Activated T-cell treated with anti-CD3 and anti-CD28 coated beads, Interleukin-2, amount 50 U/mL, for 1 hour (primary cell): ENCODE results near the gene DGKQ.

Experiments used
- DNase-seq: peaks from one replicate; pipeline ENCODE4 v3.0.0-alpha.2; 2020

DGKQ gene

DNA sequence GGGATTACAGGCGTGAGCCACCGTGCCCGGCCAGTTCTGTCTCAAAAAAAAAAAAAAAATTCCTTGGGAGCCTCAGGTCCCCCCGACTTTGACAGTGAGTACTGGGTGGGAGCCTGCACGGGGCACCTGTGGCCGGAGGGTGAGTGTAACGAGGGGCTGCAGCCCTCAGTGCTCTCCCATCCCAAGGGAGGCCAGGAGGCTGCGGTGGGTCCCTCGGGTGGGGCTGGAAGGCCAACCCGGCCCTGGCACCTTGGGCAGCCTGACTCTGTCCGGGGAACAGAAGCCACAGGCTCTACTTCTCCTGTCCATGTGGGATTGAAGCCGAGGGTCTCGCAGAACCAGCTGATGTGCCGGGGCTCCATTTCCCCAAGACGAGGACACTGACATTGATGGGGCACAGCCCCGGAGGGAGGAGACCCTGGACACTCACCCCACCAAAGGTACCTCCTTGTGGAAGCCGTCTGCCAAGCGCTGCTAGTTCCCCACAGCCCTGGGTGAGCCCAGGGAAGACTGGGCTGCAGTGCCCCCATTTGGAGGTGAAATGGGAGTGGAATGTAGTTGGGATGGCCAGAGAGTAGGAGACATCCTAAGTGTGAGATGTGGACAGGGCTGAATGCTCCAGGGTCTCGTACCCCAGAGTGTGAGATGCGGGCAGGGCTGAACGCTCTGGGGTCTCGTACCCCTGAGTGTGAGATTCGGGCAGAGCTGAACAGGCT, 22.1 kb upstream of the DGKQ start:
- no peak for DNase-seq

DNA sequence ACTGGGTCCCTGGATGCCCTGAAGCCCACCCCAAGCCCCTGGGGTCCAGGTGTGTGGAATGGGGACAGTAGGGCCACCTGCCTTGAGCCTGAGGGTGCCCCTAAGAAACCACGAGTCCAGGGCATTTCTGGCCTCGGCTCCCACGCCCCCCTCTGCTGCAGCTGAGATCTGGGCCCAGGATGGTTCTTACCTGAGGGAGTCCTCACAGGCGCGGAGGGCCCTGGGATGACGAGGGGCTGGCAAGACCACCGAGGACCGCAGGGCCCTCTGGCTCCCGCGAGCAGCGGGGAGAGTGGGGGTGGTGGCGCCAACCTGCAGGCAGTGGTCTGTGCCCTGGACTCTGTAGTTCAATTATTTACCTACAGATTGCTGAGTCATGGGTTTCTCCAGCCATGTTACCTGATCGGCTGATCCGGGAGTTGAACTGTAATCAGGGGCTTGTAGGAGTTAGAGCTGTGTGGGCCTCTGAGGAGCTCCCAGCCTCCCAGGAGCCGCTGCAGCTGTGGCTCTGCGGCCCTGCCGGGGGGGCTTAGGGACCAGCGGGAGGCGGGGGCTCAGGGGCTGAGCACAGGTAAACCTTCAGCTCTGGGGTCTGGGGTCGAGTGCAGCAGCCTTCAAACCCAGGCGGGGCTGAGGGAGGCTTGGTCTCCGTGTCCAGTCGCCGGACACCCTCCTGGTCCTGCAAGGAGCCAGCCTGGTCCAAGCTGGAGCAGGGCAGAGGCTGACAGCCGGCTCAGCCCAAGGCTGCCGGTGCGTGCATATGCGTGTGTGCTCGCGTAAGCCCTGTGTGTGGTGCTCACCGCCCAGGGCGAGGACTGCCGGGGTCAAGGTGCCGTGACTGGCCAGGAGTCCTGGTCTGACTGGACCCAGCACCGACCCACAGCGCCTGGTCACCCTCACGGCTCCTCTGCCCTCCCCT, 20.0 kb upstream of the DGKQ start, which contains the start of gene SLC26A1:
Gene SLC26A1, minus strand, starts transcription at position 294 of the 919 bp plus-strand sequence. CDS start 1,701 bp downstream, outside the sequence.
- no peak for DNase-seq

DNA sequence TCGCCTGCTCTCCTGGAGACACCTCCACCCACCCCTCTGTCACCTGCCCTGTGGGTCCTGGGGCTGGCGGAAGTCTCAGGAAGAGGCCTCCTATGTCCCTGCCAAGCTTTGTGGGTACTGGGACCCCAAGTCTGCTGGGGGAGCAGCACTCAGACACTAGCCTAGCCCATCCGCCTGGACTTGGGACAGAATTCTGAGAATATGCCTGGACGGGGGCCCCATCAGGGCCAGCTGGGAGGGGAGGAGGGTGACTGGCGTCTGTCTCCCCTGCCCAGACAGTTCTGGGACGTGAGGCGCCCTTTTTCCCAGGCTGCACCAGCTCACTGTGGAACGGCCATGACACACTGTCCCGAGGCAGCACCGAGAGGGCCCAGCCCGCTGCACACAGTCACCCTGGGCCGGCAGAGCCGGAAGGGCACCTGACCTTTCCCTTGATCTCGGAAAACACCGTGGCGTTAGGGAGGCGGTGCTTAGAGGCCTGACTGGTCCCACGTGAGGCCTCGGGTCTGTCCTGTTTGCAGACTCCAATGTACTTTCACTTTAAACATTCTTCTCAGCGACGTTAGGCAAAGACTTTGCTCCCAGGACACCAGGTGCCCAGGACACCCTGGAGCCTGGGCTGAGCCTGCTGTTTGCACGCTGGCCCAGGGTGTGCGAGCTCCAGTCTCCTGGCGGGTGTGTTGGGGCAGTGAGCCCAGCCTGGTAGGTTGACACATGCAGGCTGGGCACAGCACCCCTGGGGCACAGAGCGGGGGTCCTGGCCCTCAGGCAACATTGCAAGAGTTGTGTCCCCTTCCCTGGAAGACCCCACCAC, 19.1 kb upstream of the DGKQ start:
- no peak for DNase-seq

DNA sequence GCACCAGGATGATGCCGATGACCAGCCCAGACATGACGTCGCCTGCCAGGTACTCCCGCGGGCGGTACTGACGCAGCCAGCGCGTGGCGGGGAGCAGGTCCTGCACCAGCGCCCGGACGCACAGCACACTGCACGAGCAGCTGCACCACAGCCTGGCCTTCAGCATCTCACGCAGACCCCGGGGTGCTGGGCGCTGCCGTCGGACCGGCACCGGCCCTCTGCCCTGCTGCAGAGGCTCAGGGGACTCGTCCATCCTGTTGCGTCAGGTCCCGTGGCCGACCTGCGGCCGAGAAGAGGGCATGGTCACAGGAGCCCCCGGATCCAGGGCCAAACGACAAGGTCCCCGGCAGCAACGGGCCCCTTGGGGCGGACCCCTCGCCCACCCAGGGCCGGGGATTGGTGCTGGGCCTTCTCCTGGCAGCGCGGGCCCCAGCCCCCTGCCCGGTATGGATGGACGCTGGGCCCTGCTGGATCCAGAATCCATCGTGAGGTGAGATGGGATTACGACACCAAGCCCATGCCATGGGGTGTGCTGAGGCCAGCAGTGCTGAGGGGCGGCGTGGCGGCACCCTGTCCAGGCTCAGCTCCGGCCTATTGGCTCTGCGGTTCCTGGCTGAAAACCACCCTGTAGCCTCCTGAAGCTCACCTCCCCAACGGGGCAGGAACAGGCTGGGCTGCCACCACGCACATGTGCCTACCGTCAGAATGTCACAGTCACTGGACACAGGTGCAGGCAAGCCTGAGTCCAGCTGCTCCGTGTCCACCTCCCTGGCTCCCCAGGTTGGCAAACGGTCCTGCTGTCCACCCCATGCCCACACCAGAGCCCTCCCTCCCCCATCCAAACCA, 18.3 kb upstream of the DGKQ start:
- no peak for DNase-seq

DNA sequence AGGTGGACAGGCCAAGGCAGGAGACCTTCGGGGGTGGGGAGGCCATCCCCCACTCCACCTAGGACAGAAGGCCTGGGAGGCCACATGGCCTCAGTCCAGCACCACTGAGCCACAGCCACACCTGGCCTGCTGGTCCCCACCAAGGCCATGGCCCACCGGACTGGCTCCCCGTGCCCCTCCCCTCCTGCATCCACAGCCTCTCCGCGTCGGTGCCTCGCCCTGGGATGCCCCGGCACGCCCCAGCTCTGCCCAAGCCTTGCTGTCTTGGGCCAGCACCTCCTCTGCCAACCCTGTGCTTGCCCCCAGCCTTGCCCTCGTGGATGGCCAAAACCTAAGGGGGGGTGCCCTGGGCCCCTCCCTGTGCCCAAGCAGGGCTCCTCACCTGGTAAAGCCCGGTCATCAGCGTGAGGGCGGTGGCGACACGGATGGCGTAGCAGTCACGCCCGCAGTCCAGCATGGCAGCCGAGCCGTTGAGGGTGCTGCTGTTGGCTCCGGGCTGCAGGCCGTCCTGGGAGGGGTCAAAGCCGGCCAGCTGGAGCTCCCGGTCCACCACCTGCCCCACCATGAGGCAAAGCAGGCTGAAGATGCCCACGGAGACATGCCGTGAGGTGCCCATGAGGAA, 17.5 kb upstream of the DGKQ start:
- no peak for DNase-seq

DNA sequence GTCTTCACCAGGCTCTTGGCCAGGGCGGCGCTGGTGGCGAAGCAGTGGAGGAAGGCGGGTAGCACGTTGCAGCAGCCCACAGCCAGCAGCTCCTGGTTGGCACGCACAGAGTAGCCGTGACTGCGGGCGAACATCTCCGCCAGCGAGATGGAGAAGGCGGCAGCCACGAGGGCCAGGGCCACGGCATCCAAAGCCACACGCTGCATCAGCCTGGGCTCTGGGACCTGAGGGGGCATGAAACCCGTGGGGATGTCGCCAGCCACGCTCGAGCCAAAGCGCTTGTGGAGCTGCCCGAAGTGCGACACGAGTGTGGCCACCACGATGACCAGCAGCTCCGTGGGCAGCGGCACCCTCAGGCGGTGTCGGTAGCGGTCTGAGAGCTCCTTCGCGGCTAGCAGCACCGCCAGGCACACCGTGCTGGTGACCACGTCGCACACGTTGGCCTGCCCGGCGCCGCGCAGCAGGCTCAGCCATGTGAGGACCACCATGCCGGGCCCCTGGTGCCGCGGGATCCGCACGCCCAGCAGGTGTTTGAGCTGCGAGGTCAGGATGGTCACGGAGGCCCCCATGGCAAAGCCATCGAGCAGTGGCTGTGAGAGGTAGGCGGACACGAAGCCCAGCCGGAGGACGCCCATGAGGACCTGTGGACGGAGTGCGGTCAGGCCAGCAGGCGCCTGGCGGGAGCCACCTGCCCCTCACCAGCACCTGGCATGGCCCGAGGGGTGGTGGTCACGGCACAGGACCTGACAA, 16.5 kb upstream of the DGKQ start:
- no peak for DNase-seq

DNA sequence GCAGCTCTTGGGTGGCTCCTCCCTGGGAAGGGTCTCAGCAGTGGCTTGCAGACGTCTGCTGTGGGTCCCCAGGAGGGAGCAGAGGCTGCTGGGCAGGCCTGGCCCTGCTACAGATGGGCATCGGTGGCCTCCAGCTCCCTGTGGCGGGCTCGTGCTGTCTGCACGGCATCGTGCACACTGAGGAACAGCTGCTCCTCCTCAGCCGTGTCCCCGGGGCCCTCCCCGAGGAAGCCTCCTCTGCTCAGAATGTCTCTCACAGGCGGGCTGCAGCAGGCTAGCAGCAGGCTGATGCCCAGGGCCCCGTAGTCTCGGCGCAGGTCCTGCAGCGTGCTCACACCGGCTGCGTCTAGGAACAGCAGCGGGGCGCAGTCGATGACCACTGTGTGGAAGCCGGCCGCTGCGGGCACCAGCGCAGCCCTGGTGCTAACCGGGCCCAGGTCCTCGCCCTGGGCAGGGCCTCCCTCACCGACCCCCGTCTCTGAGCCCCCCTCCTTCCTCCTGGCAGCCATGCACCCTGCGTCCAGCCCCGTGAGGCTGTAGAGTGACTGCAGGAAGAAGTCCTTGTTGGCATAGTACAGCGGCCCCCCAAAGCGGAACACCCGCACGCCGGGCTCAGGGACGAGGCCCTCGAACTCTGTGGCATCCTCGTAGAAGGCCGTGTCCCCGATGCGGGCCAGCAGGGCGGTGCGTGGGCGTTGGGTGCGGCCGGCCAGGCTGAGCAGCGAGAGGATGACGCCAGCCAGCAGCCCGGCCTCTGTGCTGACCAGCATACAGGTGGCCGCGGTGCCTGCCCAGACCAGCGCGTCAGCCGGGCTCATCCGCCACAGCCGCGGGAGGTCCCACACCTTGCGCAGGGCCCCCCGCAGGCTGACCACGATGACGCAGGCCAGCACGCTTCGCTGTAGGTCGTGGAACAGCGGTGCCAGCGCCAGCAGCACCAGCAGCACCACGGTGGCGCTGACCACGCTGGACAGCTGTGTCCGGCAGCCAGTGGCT, 15.7 kb upstream of the DGKQ start:
- no peak for DNase-seq

DNA sequence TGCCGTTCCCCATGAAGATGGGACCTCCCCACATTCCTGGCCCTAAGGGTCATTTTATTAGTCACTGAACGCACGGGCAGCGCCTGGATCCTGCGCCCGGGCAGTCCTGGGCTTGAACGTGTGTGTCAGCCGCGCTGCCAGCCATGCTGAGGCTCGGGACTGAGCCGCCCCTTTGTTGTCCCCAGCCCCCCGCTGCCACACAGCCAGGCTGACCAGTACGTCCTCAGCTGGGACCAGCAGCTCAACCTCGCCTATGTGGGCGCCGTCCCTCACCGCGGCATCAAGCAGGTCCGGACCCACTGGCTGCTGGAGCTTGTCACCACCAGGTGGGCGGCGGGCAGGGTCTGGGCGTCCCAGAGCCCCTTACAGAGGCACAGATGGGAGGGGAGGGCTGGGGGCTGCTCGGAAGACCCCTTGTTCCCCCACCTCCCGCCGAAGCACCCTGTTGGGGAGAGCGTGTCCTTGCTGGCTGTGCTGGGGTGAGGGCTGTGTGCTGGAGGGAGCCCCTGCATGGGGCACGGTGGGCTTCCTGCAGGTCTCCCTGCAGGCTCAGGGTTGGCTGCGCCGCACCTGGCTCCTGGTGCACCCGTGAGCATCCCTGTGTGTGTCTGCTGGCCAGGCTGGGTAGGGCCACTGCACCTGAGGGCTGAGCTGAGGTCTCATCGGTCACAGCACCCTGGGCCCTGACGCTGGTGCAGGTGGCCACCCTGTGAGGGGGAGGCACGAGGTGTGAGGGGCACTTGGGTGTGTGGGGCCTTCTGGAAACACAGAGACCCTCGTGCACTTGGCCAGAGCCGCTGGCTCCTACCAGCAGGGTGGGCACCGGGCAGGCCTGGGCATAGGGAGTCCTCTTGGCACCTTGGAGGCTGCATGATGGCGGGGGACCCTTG, 14.5 kb upstream of the DGKQ start:
- no peak for DNase-seq

DNA sequence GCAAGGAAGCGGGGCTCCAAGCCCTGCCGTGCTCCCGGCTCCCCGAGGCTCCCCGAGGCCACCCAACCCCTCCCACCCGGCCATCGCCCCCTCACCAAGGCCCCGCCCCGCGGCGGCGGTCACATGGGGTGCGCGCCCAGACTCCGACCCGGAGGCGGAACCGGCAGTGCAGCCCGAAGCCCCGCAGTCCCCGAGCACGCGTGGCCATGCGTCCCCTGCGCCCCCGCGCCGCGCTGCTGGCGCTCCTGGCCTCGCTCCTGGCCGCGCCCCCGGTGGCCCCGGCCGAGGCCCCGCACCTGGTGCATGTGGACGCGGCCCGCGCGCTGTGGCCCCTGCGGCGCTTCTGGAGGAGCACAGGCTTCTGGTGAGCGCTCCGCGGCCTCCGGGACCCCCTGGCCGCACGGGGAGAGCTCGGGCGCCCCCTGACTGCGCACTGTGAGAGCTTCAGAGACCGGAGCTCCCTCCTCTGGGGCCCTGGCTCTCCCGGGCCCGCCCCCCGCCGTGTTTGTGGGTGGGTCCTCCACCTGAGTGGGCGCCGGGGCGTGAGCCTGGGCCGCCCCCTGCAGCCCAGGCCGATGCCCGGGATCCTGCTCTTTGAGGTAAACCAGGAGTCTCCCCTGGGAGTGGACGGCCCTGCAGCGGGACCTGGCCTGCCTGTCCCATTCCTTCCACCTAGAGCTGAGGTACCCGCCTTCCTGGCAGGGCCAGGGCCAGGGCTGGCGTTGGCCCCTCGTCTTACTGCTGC, 13.7 kb upstream of the DGKQ start, which contains the start of gene IDUA:
Gene IDUA, plus strand, starts transcription at position 166 of the 745 bp plus-strand sequence. Its CDS starts 41 bp downstream, at position 207.
- DNase-seq: peak; percentile 88

DNA sequence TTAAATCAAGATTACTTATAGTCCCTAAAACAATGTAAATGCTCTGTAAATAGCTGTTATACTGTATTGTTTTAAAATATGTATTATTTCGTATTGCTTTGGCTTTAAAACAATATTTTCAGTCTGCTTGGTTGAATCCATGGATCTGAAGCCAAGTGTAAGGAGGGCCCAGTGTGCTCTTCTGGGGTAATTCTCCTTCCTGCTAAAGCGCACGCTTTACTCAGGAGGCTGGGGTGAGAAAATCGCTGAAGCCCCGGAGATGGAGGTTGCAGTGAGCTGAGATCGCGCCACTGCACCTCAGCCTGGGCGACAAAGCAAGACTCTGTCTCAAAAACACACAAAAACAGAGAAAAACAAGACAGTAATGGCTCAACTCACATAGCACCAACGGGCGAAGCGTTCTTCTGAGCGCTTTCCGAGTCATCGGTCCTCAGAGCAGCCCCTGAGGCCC, 13.1 kb upstream of the DGKQ start:
- DNase-seq: no peak

DNA sequence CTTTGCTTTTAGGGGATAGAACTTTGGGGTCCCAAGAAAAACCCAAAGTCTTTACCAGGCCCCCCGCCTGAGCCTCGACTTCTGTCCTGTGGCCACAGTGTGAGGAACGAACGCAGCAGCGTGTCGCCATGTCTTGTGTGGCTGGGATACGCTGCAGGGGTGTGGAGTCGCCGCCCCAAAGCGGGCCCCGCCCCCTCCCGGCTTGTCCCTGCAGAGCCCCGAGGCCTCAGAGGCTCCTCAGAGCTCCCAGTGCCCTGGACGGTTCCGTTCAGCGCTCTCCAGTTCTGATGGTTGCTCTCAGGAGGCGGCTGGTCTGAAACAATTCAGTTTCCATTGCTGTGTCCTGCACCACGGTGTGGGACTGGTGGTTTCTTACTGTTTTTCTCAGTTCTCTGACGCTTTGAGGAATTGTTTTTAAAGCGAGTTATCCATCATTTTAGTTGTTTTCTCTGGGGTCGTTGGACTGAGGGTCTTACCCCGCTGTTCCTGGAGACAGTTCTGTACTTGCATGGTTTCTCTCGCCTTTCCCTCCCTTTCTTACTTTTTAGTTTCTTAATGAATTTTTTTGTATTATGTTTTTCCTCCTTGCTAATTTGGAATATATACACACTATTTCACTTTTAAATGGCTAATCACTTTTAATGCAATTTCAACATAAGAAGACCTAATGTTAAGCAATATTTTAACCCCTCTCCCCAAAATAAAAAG, 11.9 kb upstream of the DGKQ start:
- DNase-seq: peak; percentile 79

DNA sequence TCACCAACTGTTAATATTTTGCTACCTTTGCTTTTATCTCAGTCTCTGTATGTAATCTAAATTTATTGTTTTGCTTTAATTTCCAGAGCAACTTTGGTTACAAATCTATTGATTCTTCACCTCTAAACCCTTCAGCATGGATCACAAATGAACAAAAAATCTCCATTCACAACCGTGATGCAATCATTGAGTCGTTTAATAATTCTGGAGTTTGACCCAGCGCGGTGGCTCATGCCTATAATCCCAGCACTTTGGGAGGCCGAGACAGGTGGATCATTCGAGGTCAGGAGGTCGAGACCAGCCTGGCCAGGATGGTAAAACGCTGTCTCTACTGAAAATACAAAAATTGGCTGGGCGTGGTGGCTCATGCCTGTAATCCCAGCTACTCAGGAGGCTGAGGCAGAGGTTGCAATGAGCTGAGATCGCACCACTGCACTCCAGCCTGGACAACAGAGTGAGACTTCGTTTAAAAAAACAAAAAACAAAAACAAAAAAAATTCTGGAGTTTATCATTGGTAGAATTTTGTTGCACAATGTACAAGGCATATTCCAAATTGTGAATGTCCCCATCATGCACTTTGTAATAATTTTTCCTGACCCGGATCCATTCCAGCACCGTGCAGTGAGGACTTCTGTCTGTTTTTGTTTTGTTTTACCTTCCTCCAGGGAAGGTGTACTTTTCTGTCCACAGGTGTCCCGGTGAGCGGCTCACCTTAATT, 11.1 kb upstream of the DGKQ start:
- DNase-seq: no peak

DNA sequence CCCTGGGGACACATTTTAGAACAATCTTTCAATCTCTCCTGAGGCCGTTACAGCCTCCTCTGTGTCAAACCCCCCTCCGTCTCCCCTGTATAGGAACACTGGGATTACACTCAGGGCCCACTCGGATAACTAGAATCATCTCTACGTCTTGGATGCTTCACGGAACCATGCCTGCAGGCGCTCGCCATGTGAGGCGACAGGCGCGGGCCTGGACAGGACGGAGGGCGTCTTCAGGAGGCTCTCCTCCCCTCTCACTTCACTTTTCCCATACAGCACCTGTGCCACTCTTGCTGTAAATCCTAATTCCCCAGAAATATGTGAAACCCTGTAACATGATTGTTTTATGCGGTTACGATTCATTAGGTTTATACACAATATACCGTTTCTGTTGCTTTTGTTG, 9.4 kb upstream of the DGKQ start:
- no peak for DNase-seq

DNA sequence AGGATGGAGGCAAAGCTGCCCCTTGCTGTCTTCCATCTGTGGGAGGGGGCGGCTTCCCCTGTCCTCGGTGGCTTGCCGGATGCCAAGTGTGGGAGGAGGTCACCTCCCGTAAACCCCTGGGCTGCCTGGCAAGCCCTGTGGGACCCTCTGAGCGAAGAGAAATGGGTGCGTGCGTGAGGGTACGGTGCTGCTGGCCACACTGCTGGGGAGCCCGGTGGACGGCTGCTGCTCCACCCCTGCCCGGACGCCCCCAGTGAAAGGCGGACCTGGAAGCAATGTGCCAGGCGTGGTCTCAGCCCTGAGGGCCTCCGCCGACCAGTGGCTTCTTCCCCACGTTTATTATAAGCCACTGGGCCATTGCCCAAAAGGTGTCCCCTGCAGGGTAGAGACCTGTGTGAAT, 8.9 kb upstream of the DGKQ start:
- DNase-seq: no peak

DNA sequence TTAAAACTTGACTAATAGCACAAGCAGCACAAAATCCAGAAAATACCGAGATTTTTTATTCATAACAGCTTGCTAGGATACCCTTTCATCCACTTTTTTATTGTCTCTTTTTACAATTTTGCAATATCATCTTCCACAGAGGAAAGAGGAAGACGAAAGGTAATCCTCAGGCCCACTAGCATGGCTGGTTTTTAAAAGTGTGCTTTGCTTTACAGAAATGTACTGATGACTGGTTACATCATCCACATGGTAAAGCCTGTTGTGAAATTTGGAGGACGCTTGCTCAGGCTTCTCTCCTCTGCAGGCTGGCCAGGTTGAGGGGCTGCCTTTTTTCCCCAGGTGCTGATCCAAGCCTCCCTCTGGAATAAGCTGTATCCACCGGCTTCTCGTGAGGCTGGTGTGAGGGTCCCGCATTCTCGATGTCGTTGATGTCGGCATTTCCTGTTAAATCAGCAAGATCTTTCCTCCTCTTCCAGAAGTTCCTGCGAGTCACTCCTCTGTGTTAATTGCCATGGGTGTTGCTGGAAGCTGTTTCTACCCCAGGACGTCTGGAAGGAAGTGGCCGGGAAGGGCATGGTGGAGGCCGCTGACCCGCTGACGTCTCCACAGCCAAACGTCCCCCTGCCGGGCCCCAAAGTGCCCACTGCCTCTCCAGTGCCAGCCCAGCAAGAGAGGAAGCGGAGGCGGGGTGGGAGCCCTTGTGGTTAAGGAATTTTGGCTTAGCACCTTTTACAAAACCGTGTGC, 5.8 kb upstream of the DGKQ start:
- DNase-seq: no peak
